ENCODE data around the gene ZNF672.
A peak's percentile ranks its signal among the peaks of the same experiment; 100 is the strongest.

- TF ChIP-seq CTCF (conservative IDR thresholded peaks at IDR 0.05; ENCODE audit: low read length) (peak; percentile 83), EZH2phosphoT487 (IDR thresholded peaks at IDR 0.05; ENCODE audit: borderline replicate concordance) (no peak)
Observed at GRCh38 chr1:248841702-248842395, 3.8 kb downstream of the ZNF672 start.
